Measurements from ENCODE around the gene EPAS1.

Gene EPAS1

DNA sequence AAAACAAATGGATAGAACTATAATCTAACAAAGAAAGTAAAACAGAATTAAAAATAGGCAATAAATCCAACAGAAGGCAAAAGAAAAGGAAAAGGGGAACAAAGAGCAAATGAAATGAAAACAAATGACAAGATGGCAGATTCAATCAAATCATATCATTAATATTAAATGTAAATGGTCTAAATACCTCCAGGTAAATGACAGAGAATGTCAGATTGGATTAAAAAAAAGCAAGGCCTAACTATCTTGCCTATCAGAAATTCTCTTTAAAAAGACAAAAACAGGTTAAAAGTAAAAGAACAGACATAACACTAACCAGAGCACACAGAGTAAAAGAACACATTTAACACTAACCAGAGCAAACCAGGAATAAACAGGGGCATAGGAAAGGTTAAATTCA lies 119.1 kb downstream of the EPAS1 start:
- no peak for DNase-seq (ENCODE audit: low read depth)
- TF ChIP-seq, protein P1, sequence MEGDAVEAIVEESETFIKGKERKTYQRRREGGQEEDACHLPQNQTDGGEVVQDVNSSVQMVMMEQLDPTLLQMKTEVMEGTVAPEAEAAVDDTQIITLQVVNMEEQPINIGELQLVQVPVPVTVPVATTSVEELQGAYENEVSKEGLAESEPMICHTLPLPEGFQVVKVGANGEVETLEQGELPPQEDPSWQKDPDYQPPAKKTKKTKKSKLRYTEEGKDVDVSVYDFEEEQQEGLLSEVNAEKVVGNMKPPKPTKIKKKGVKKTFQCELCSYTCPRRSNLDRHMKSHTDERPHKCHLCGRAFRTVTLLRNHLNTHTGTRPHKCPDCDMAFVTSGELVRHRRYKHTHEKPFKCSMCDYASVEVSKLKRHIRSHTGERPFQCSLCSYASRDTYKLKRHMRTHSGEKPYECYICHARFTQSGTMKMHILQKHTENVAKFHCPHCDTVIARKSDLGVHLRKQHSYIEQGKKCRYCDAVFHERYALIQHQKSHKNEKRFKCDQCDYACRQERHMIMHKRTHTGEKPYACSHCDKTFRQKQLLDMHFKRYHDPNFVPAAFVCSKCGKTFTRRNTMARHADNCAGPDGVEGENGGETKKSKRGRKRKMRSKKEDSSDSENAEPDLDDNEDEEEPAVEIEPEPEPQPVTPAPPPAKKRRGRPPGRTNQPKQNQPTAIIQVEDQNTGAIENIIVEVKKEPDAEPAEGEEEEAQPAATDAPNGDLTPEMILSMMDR (IDR thresholded peaks at IDR 0.05; ENCODE audit: low read length, missing control alignments) = no peak

DNA sequence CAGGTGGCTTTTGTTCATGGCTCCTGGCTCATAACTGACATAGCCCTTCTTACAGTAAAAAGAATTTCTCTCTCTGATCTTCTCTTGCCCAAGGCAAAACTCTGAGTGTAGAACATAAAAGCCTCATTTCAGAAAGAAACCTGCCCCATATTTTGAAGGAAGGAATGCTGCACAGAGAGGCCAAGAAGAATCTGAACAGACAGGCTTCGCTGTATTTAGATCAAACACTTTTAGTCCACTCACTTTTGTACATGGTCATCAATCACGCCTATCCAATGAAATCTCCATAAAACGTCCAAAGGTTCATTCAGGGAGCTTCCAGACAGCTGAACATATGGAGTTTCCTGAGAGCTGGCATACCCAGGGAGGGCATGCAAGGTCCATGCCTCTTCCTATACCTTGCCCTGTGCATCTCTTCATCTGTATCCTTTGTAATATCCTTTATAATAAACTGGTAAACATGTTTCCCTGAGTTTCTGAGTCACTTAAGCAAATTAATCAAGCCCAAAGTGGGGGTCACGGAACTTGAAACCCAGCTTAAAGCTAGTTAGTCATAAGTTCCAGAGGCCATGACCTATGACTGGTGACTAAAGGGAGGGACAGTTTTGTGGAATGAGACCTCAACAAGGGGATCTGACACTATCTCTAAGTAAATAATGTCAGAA lies 119.7 kb downstream of the EPAS1 start:
- H3K4me3 ChIP-seq (replicated peaks; ENCODE audit: low read depth, low read length) = no peak overlapping the region
- no peak for DNase-seq (ENCODE audit: low read depth)
- TF ChIP-seq, protein P1 (IDR thresholded peaks at IDR 0.05; ENCODE audit: low read length, missing control alignments) = no peak

More for the DNA sequence above, 119.1 kb downstream of the EPAS1 start:
- no peak overlapping the region for H3K4me3 ChIP-seq (replicated peaks; ENCODE audit: low read depth, low read length)

DNA sequence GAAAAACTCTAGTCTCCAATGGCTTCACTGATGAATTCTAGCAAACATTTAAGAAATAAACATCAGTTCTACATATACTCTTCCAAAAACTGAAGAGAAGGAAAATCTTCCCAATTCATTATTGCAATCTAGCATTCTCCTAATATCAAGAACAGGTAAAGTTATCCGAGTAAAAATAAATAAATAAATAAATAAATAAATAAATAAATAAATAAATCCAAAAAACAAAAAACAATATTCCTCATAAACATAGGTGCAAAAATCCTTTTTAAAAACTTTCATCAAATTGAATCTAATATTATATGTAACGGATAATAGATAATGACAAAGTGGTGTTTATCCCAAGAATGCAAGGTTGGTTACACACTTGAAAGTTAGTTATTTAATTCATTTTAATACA lies 123.7 kb downstream of the EPAS1 start:
- no peak overlapping the region for H3K4me3 ChIP-seq (replicated peaks; ENCODE audit: low read depth, low read length)
- no peak for DNase-seq (ENCODE audit: low read depth)
- TF ChIP-seq, protein P1 (IDR thresholded peaks at IDR 0.05; ENCODE audit: low read length, missing control alignments) = no peak

DNA sequence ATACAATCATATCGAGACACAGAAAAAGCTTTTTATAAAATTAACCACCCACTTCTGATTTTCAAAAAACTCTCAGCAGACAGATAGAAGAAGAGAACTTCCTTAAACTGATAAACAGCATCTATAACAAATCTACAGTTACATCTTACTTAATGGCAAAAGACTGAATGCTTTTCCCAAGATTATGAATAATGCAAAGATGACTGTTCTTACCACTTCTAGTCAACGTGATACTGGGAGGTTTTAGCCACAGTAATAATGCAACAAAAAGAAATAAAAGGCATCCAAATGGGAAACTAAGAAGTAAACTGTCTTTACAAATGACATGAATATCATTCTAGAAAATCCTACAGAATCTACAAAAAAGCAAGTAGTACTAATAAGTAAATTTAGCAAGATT lies 124.2 kb downstream of the EPAS1 start:
- TF ChIP-seq, protein P1 (IDR thresholded peaks at IDR 0.05; ENCODE audit: low read length, missing control alignments) = no peak
- DNase-seq (ENCODE audit: low read depth) = no peak
- no peak overlapping the region for H3K4me3 ChIP-seq (replicated peaks; ENCODE audit: low read depth, low read length)

DNA sequence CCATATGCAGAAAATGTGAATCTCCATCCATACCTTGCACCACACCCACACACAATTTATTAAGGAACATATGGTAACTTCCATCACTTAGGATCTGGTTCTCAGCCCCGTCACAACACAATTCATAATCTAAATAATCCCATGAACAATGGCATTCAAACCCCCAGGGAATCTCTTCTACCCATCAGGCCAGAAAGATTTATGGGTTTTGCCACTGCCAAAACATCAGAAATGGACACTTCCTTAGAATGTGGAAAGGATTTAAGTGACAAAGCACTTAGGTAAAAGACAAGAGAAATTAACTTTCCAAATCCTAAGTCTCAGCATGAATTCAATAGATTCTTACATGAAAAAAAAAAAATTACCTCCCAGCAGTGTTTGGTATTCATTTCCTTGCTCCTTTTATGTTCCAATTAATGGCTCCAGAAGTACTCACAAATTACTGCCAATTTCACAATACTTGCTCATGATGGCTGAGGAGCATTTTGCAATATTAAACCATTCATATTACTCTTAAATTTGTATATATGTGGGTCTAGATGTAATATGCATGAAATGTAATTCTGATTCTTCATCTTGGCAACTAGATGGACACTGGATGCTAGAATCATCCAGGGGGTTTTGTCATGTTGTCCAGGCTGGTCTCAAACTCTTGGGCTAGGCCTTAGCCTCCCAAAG lies 125.6 kb downstream of the EPAS1 start:
- no peak for DNase-seq (ENCODE audit: low read depth)
- TF ChIP-seq, protein P1 (IDR thresholded peaks at IDR 0.05; ENCODE audit: low read length, missing control alignments) = no peak
- no peak overlapping the region for H3K4me3 ChIP-seq (replicated peaks; ENCODE audit: low read depth, low read length)

DNA sequence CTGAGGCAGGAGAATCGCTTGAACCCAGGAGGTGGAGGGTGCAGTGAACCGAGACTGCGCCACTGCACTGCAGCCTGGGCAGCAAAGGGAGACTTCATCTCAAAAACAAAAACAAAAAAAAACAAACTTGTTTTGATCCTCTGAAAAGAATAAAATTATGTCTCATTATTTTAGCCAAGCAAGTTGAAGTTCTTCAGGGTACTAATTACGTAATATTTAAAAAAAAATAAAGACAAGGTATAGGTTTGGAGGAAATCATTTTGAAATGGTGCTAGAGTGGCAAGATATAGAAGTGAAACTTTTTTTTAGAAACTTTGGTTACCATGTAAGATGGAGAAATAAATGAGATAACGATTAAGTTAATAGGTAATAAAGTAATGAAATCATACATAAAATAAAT lies 127.7 kb downstream of the EPAS1 start:
- H3K4me3 ChIP-seq (replicated peaks; ENCODE audit: low read depth, low read length) = no peak overlapping the region
- no peak for DNase-seq (ENCODE audit: low read depth)
- TF ChIP-seq, protein P1 (IDR thresholded peaks at IDR 0.05; ENCODE audit: low read length, missing control alignments) = no peak
